ENCODE data around the gene TBXT. TPM values are rescaled to one million over a fixed set of nuclear protein-coding genes. Genes with fewer than 3 reads are reported as not detected.
A peak's percentile ranks its signal among the peaks of the same experiment; 100 is the strongest.

TBXT gene
- total RNA-seq, 1 donor from 2014 or later: 0.24 TPM

- Mint-ChIP-seq H3K27ac (no peak overlapping the region), H3K4me3 (peak overlapping the region; percentile 68), H3K9me3 (no peaks in the 10 kb centered on the region), H3K27me3 (peaks cover 2% of the 10 kb centered on the region), H3K36me3 (ENCODE audit: low read depth) (no peaks in the 10 kb centered on the region), H3K4me1 (peaks cover 49% of the 10 kb centered on the region)
- no peak for DNase-seq
- ATAC-seq (ENCODE audit: low read depth): no peak
- ChIA-PET POLR2A (no interaction called here), CTCF (no interaction called here)
- TF ChIP-seq CTCF (IDR thresholded peaks at IDR 0.05): no peak
- intact Hi-C loops (cut with micrococcal nuclease): loop anchor here (5.0 kb wide), 1 partner anchor 36 kb away; the partner anchor contains the start of gene TBXT
Measured at GRCh38 chr6:166203641-166204222, 36.1 kb upstream of the TBXT start.

- peaks cover 2% of the 10 kb centered on the region for H3K27me3 Mint-ChIP-seq
- intact Hi-C loops (cut with micrococcal nuclease): loop anchor here (5.0 kb wide), 1 partner anchor 36 kb away; the partner anchor contains the start of gene TBXT
- no peak for TF ChIP-seq CTCF (IDR thresholded peaks at IDR 0.05)
- H3K9me3 Mint-ChIP-seq: no peaks in the 10 kb centered on the region
- DNase-seq (no peak), ATAC-seq (ENCODE audit: low read depth) (peak; percentile 25)
- H3K27ac Mint-ChIP-seq: peak overlapping the region; percentile 85
- no peaks in the 10 kb centered on the region for H3K36me3 Mint-ChIP-seq (ENCODE audit: low read depth)
- H3K4me3 Mint-ChIP-seq: peak overlapping the region; percentile 68
- H3K4me1 Mint-ChIP-seq: peaks cover 49% of the 10 kb centered on the region
- ChIA-PET POLR2A (no interaction called here), CTCF (no interaction called here)
Measured at GRCh38 chr6:166203003-166203640, 35.5 kb upstream of the TBXT start.

GRCh38 chr6:166202321-166202733 lies 34.7 kb upstream of the TBXT start:
- Mint-ChIP-seq H3K27me3 (no peaks in the 10 kb centered on the region), H3K9me3 (no peaks in the 10 kb centered on the region), H3K36me3 (ENCODE audit: low read depth) (no peaks in the 10 kb centered on the region), H3K4me3 (peak overlapping the region; percentile 68), H3K4me1 (peaks cover 49% of the 10 kb centered on the region), H3K27ac (peak overlapping the region; percentile 85)
- intact Hi-C loops (cut with micrococcal nuclease): loop anchor here (5.0 kb wide), 1 partner anchor 35 kb away; the partner anchor contains the start of gene TBXT
- CTCF ChIA-PET: no interaction called here
- TF ChIP-seq CTCF (IDR thresholded peaks at IDR 0.05): no peak
- DNase-seq: peak; percentile 42
- POLR2A ChIA-PET: interaction anchor here (0.6 to 0.7 kb wide), 6 partner anchors 21 to 844 kb away, joined by 3 to 10 read pairs (median 4); no protein-coding TSS in a partner anchor
- ATAC-seq (ENCODE audit: low read depth): peak; percentile 84

- ATAC-seq (ENCODE audit: low read depth): peak; percentile 35
- H3K4me3 Mint-ChIP-seq: peak overlapping the region; percentile 68
- no peak for DNase-seq
- intact Hi-C loops (cut with micrococcal nuclease): loop anchor here (5.0 kb wide), 1 partner anchor 35 kb away; the partner anchor contains the start of gene TBXT
- TF ChIP-seq CTCF (IDR thresholded peaks at IDR 0.05): no peak
- ChIA-PET POLR2A (interaction anchor here (0.6 to 0.7 kb wide), 6 partner anchors 21 to 845 kb away, joined by 3 to 10 read pairs (median 4); no protein-coding TSS in a partner anchor), CTCF (no interaction called here)
- peak overlapping the region; percentile 85 for H3K27ac Mint-ChIP-seq
- no peaks in the 10 kb centered on the region for H3K9me3 Mint-ChIP-seq
- no peaks in the 10 kb centered on the region for H3K27me3 Mint-ChIP-seq
- peaks cover 49% of the 10 kb centered on the region for H3K4me1 Mint-ChIP-seq
- H3K36me3 Mint-ChIP-seq (ENCODE audit: low read depth): no peaks in the 10 kb centered on the region
Measured at GRCh38 chr6:166201878-166202277, 34.2 kb upstream of the TBXT start.

- ATAC-seq (ENCODE audit: low read depth): no peak
- Mint-ChIP-seq H3K27ac (no peak overlapping the region), H3K27me3 (no peaks in the 10 kb centered on the region), H3K4me1 (peaks cover 31% of the 10 kb centered on the region), H3K4me3 (no peak overlapping the region), H3K36me3 (ENCODE audit: low read depth) (no peaks in the 10 kb centered on the region), H3K9me3 (no peaks in the 10 kb centered on the region)
- ChIA-PET CTCF (no interaction called here), POLR2A (no interaction called here)
- intact Hi-C loops (cut with micrococcal nuclease): no loop called here
- TF ChIP-seq CTCF (IDR thresholded peaks at IDR 0.05): no peak
- DNase-seq: no peak
Measured at GRCh38 chr6:166197361-166197760, 29.7 kb upstream of the TBXT start.

Measured in activated B cell treated with CpG ODN at 0.5 μM for 24 hours (primary cell).